H1 (cell line): ENCODE results near the gene ASAP3. TPM values are rescaled to one million over a fixed set of nuclear protein-coding genes. Genes with fewer than 3 reads are reported as not detected.

ENCODE experiments used
- CTCF ChIA-PET: fragments of 300-600 bp; sonication (Branson Sonifier 250); formaldehyde crosslinking; loops from one replicate; lab custom pipeline; 2021; ENCODE audit not compliant: partially characterized antibody; lab: Charles Lee
- POLR2A ChIA-PET: fragments of 300-600 bp; sonication (Branson Sonifier 250); formaldehyde crosslinking; loops from one replicate; lab custom pipeline; 2021; ENCODE audit warnings: inconsistent platforms; ENCODE audit not compliant: partially characterized antibody; lab: Charles Lee
- DNase-seq, 2 experiments: peaks; one replicate each; pipeline versions ENCODE4 v3.0.0 to v3.0.0-alpha.2; 2010 to 2022; ENCODE audit warnings: low spot score in 2 of 2, low read depth in 1 of 2, mixed read lengths in 1 of 2
- FAIRE-seq: peaks from 2 replicates; lab custom pipeline; 2011; peaks lifted over from hg19 to GRCh38; lab: Jason Lieb, UNC
- H2AFZ ChIP-seq: 2 replicates; pipeline ENCODE4 v1.8.1; 2012; ENCODE audit warnings: low read length, inconsistent platforms
- H2AK5ac ChIP-seq: 2 replicates; pipeline ENCODE4 v1.6.1; 2013; ENCODE audit warnings: low read depth, low read length
- H2BK120ac ChIP-seq: replicated peaks from 2 replicates; pipeline ENCODE3; 2013; ENCODE audit warnings: low read depth, low read length, inconsistent platforms
- H2BK12ac ChIP-seq: 2 replicates; pipeline ENCODE4 v1.6.1; 2013; ENCODE audit warnings: low read depth, low read length
- H2BK15ac ChIP-seq: 2 replicates; pipeline ENCODE4 v1.6.1; 2013; ENCODE audit warnings: low read length
- H2BK20ac ChIP-seq: 2 replicates; pipeline ENCODE4 v1.6.1; 2013; ENCODE audit warnings: low read length
- H2BK5ac ChIP-seq: 2 replicates; pipeline ENCODE4 v1.6.1; 2013; ENCODE audit warnings: low read depth, low read length
- H3K14ac ChIP-seq: 2 replicates; pipeline ENCODE4 v1.6.1; 2013; ENCODE audit warnings: inconsistent platforms; ENCODE audit not compliant: insufficient read length
- H3K18ac ChIP-seq: 2 replicates; pipeline ENCODE4 v1.6.1; 2013; ENCODE audit warnings: low read length; ENCODE audit errors: extremely low read depth
- H3K23ac ChIP-seq: 2 replicates; pipeline ENCODE4 v1.6.1; 2013; ENCODE audit warnings: inconsistent platforms; ENCODE audit not compliant: insufficient read length
- H3K23me2 ChIP-seq: 2 replicates; pipeline ENCODE4 v1.6.1; 2013; ENCODE audit warnings: low read depth, low read length
- H3K27ac ChIP-seq: 2 replicates; pipeline ENCODE4 v1.6.1; 2011; ENCODE audit warnings: low read depth, low read length, inconsistent platforms
- H3K27me3 ChIP-seq, 4 experiments: replicated peaks in 1 of 4; 1 replicate in 1 of 4; 2 replicates in 3 of 4; pipeline versions ENCODE4 v1.6.1 to v1.8.1; 2011 to 2013; ENCODE audit warnings: low read length in 3 of 4, mild to moderate bottlenecking in 3 of 4, inconsistent platforms in 2 of 4, mixed read lengths in 2 of 4, moderate library complexity in 1 of 4; ENCODE audit not compliant: control insufficient read depth in 3 of 4, insufficient read depth in 3 of 4; ENCODE audit errors: extremely low read depth in 1 of 4
- H3K36me3 ChIP-seq, 4 experiments: 2 replicates each; pipeline versions ENCODE4 v1.6.1 to v1.8.1; 2011 to 2013; ENCODE audit warnings: mild to moderate bottlenecking in 4 of 4, low read length in 3 of 4, moderate library complexity in 2 of 4, control low read depth in 1 of 4, inconsistent platforms in 1 of 4; ENCODE audit not compliant: insufficient read depth in 4 of 4, control insufficient read depth in 2 of 4
- H3K4ac ChIP-seq: replicated peaks from 2 replicates; pipeline ENCODE3; 2013; ENCODE audit warnings: low read length, low read depth, mixed read lengths, inconsistent platforms; ENCODE audit not compliant: insufficient read length
- H3K4me1 ChIP-seq, 4 experiments: replicated peaks in 1 of 4; 1 replicate in 1 of 4; 2 replicates in 3 of 4; pipeline versions ENCODE4 v1.6.1 to v1.8.1; 2011 to 2013; ENCODE audit warnings: low read length in 3 of 4, inconsistent platforms in 2 of 4, mixed read lengths in 1 of 4; ENCODE audit not compliant: insufficient read depth in 4 of 4, control insufficient read depth in 3 of 4
- H3K4me2 ChIP-seq, 2 experiments: 2 replicates each; pipeline versions ENCODE4 v1.6.1 to v1.8.1; 2011 to 2013; ENCODE audit warnings: low read depth in 2 of 2, low read length in 2 of 2, control low read depth in 1 of 2, inconsistent platforms in 1 of 2, mild to moderate bottlenecking in 1 of 2; ENCODE audit not compliant: insufficient read depth in 1 of 2
- H3K4me3 ChIP-seq, 4 experiments: fragments of 200-600, 300-600 bp in 1 of 4; sonication (generic), shearing (Covaris generic), sonication (Bioruptor Twin) in 1 of 4; 2 replicates each; pipeline versions ENCODE4 v1.5.1 to v1.8.1; 2011 to 2016; ENCODE audit warnings: low read length in 4 of 4, low read depth in 3 of 4, control low read depth in 2 of 4, inconsistent platforms in 2 of 4, mild to moderate bottlenecking in 2 of 4, mixed read lengths in 1 of 4, moderate library complexity in 1 of 4; ENCODE audit not compliant: insufficient read depth in 2 of 4; ENCODE audit errors: extremely low read depth in 1 of 4
- H3K56ac ChIP-seq: replicated peaks from 2 replicates; pipeline ENCODE3; 2013; ENCODE audit warnings: low read depth, mild to moderate bottlenecking, mixed read lengths, low read length, inconsistent platforms; ENCODE audit not compliant: insufficient read length
- H3K79me1 ChIP-seq: 2 replicates; pipeline ENCODE4 v1.6.1; 2013; ENCODE audit warnings: low read depth, low read length, control low read depth
- H3K79me2 ChIP-seq, 2 experiments: 2 replicates each; pipeline versions ENCODE4 v1.6.1 to v1.8.1; 2012 to 2013; ENCODE audit warnings: low read length in 2 of 2, mild to moderate bottlenecking in 2 of 2, inconsistent platforms in 1 of 2; ENCODE audit not compliant: insufficient read depth in 2 of 2, control insufficient read depth in 1 of 2
- H3K9ac ChIP-seq, 4 experiments: replicated peaks in 1 of 4; 1 replicate in 1 of 4; 2 replicates in 3 of 4; pipeline versions ENCODE4 v1.6.1 to v1.8.1; 2011 to 2013; ENCODE audit warnings: low read depth in 3 of 4, low read length in 3 of 4, control low read depth in 2 of 4, mild to moderate bottlenecking in 2 of 4, moderate library complexity in 2 of 4, inconsistent platforms in 1 of 4; ENCODE audit errors: extremely low read depth in 1 of 4
- H3K9me3 ChIP-seq, 2 experiments: 2 replicates each; pipeline versions ENCODE4 v1.6.1 to v1.8.1; 2012 to 2013; ENCODE audit warnings: mild to moderate bottlenecking in 2 of 2, moderate library complexity in 2 of 2, control low read depth in 1 of 2, inconsistent platforms in 1 of 2, low read depth in 1 of 2, low read length in 1 of 2, mixed read lengths in 1 of 2; ENCODE audit not compliant: insufficient read depth in 2 of 2
- H4K20me1 ChIP-seq, 2 experiments: replicated peaks in 1 of 2; 2 replicates each; pipeline versions ENCODE3 to v1.8.1; 2011 to 2013; ENCODE audit warnings: inconsistent platforms in 2 of 2, low read length in 2 of 2, mild to moderate bottlenecking in 1 of 2; ENCODE audit not compliant: insufficient read depth in 2 of 2, control insufficient read depth in 1 of 2
- H4K5ac ChIP-seq: 2 replicates; pipeline ENCODE4 v1.6.1; 2013; ENCODE audit warnings: low read length, low read depth, mixed read lengths, inconsistent platforms; ENCODE audit not compliant: insufficient read length
- H4K8ac ChIP-seq: 2 replicates; pipeline ENCODE4 v1.8.0; 2013; ENCODE audit warnings: mild to moderate bottlenecking, moderate library complexity, low read length, inconsistent platforms; ENCODE audit not compliant: insufficient read depth; ENCODE audit errors: extremely low read depth
- H4K91ac ChIP-seq: replicated peaks from 2 replicates; pipeline ENCODE3; 2013; ENCODE audit warnings: low read length, mixed read lengths, inconsistent platforms; ENCODE audit not compliant: insufficient read length
- BRCA1 ChIP-seq: IDR thresholded peaks from 2 replicates; pipeline ENCODE4 v1.6.1; 2012; ENCODE audit warnings: low read depth, low read length, improper control_type of control experiment
- RAD21 ChIP-seq, 2 experiments: IDR thresholded peaks in 1 of 2; conservative IDR thresholded peaks in 1 of 2; 2 replicates each; pipeline ENCODE4 v1.6.1; 2011; ENCODE audit warnings: low read depth in 2 of 2, low read length in 2 of 2, improper control_type of control experiment in 1 of 2, inconsistent platforms in 1 of 2, mild to moderate bottlenecking in 1 of 2, moderate library complexity in 1 of 2
- WGBS, 2 experiments: shearing (Covaris generic) in 1 of 2; methylation state at CpG; one replicate each; pipeline versions ENCODE4 v1.1.6 to v1.1.7; 2013 to 2015; ENCODE audit warnings: low lambda C conversion rate in 2 of 2, mixed read lengths in 2 of 2, inconsistent platforms in 1 of 2, low coverage in 1 of 2, missing lambda C conversion rate in 1 of 2; ENCODE audit not compliant: insufficient replicate concordance in 2 of 2, insufficient coverage in 1 of 2, insufficient read length in 1 of 2; ENCODE audit errors: extremely low coverage in 1 of 2, missing lambda C conversion rate in 1 of 2; 5-methylcytosine and 5-hydroxymethylcytosine counted together
- polyA plus RNA-seq, 7 experiments: library from polyadenylated mRNA; depleted of rRNA in 3 of 7; stranded (reverse) in 5 of 7; unstranded in 2 of 7; fragments of >200 nt in 5 of 7; fragments of 200-250 nt in 2 of 7; gene quantifications; 1 replicate in 5 of 7; 2 replicates in 1 of 7; 4 replicates in 1 of 7; pipeline versions ENCODE4 v1.2.1 to v1.2.3, GENCODE V29; 2011 to 2013; ENCODE audit warnings: missing spikeins in 2 of 7, mixed read lengths in 2 of 7
- total RNA-seq: library from RNA; stranded (reverse); fragmentation: NEBNext Ultra II Directional; extraction: Animal tissue kit (Norgen Biotek cat#: 25700); gene quantifications from 2 replicates; pipeline ENCODE4 v1.2.1, GENCODE V29; 2021

Gene ASAP3
- total and polyA plus RNA-seq, 2 of the 8 experiments (the other 6 are each of a cell fraction or from before 2014, with no cell fraction given), result 53.1 to 58.0 TPM

- TF ChIP-seq BRCA1 (no peak), RAD21 (IDR thresholded peaks at IDR 0.05 in 1 of 2, conservative IDR thresholded peaks at IDR 0.05 in 1 of 2; ENCODE audit: low read depth in 2 of 2, low read length in 2 of 2) (0 out of 4 replicates have a peak, but pooled peaks of 1 of the 2 experiments have one; percentile 4)
- no peak overlapping the region for H2AFZ ChIP-seq
- H2BK12ac ChIP-seq, result no peak overlapping the region
- no peaks in the 10 kb centered on the region for H3K36me3 ChIP-seq
- peak overlapping the region in 1 of 4 experiments; percentile 2; a peak in 1 of 8 replicates for H3K4me3 ChIP-seq
- POLR2A ChIA-PET, result interaction anchor here (0.5 to 1.8 kb wide), 4 partner anchors 32 to 278 kb away, joined by 3 to 4 read pairs (median 3); partner anchors contain the start of gene HNRNPR
- no peak overlapping the region for H2BK15ac ChIP-seq
- H3K18ac ChIP-seq, result no peak overlapping the region
- DNase-seq (peak in 1 of 2 experiments; percentile 51), FAIRE-seq (no peak)
- H4K8ac ChIP-seq, result no peak overlapping the region
- peaks cover 0 to 10% (median 4%) of the 10 kb centered on the region in 4 experiments; a peak in 6 of 7 replicates for H3K4me1 ChIP-seq
- peaks cover 10% of the 10 kb centered on the region for H3K23me2 ChIP-seq
- no peak overlapping the region for H3K56ac ChIP-seq
- CTCF ChIA-PET, result interaction anchor here (0.7 to 3.2 kb wide), 13 partner anchors 8 to 273 kb away, joined by 3 to 26 read pairs (median 3); partner anchors contain the start of genes TCEA3 and ZNF436
- 18% methylated on average over 7 of the region's 7 CpGs; no CpG with 5 or more reads in 1 of the 2 experiments for WGBS, 2 experiments
- no peaks in the 10 kb centered on the region for H3K79me2 ChIP-seq
- H4K91ac ChIP-seq, result no peak overlapping the region
- H2BK20ac ChIP-seq, result no peak overlapping the region
- H3K14ac ChIP-seq, result no peak overlapping the region
- H4K5ac ChIP-seq, result no peak overlapping the region
- no peak overlapping the region for H3K27ac ChIP-seq
- H3K79me1 ChIP-seq, result 0 out of 2 replicates have a peak, but pooled peaks cover 3% of the 10 kb centered on the region
- H3K4me2 ChIP-seq, result peak overlapping the region; percentile 22 to 24; a peak in 1 of 4 replicates
- no peak overlapping the region for H2AK5ac ChIP-seq
- no peak overlapping the region for H3K9ac ChIP-seq
- no peak overlapping the region for H3K23ac ChIP-seq
- no peak overlapping the region for H2BK120ac ChIP-seq
- H4K20me1 ChIP-seq, result peaks cover 4 to 10% of the 10 kb centered on the region in 2 experiments
- no peak overlapping the region for H3K4ac ChIP-seq
- H2BK5ac ChIP-seq, result no peak overlapping the region
- H3K27me3 ChIP-seq, result peaks cover 30 to 84% (median 59%) of the 10 kb centered on the region in 4 experiments
- H3K9me3 ChIP-seq, result peaks cover 4 to 8% of the 10 kb centered on the region in 2 experiments; a peak in 2 of 4 replicates
Observed at GRCh38 chr1:23394684-23395083, 89.3 kb downstream of the ASAP3 start.
